ENCODE results near the gene SORCS2.

DNA sequence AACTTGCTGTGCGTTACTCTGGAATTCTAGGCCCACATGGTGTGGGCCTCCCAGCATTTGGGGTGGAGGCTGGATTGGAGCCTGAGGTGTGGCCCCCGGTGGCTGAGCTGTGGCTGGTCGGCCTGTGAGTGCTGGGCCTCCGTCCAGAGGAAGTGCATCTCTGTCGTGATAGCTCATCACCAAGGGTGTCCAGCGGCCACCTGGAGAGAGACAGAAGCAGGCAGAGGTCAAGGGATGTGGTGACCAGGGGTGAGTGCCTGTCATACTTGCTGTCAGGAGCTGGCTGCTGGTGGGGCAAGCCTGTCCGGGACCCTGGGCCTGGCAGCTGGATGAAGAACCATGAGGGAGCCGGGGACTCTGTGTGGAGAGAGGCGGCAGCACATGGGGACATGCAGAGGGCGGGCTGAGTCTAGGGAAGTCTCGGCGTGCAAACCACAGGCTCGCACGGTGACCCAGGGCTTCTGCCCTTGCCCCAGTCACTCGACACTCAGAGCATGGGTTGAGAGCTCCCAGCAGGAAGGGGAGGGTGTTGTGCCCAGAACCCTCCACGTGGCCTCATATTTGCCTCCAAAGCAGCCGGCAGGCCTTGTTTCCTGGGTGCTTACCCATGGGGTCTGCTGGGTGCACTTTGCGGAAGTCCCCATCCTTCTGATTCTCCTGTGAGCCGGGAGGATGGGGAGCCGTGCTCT, 6.2 kb downstream of the SORCS2 start:
- TF ChIP-seq POLR2A (IDR thresholded peaks at IDR 0.05; ENCODE audit: low read length): no peak
- no peak for TF ChIP-seq GATA1 (IDR thresholded peaks at IDR 0.05; ENCODE audit: low read depth, low read length)
